Parathyroid adenoma (tissue), 2 donors: ENCODE results near the gene PAGR1.
"Not testable (repeated sequence)": the region's sequence is repeated elsewhere in the genome, so short reads cannot be mapped to it uniquely, and the experiment has no call there.

Source experiments
- H2AFZ ChIP-seq: fragments of 300-600 bp; sonication (generic); one replicate; pipeline ENCODE4 v1.7.0; 2017; ENCODE audit warnings: antibody characterized with exemption, mild to moderate bottlenecking
- H3K27ac ChIP-seq: fragments of 300-600 bp; sonication (generic); one replicate; pipeline ENCODE4 v1.7.0; 2017
- H3K27me3 ChIP-seq: fragments of 300-600 bp; sonication (generic); one replicate; pipeline ENCODE4 v1.7.0; 2017; ENCODE audit warnings: low read length; ENCODE audit not compliant: control insufficient read depth, insufficient read depth
- H3K36me3 ChIP-seq: fragments of 300-600 bp; sonication (generic); one replicate; pipeline ENCODE4 v1.7.0; 2017; ENCODE audit warnings: low read length; ENCODE audit not compliant: control insufficient read depth, insufficient read depth
- H3K4me1 ChIP-seq: fragments of 300-600 bp; sonication (generic); one replicate; pipeline ENCODE4 v1.7.0; 2017; ENCODE audit warnings: control low read depth
- H3K4me2 ChIP-seq: fragments of 300-600 bp; sonication (generic); one replicate; pipeline ENCODE4 v1.7.0; 2017; ENCODE audit warnings: low read length
- H3K4me3 ChIP-seq: fragments of 300-600 bp; sonication (generic); one replicate; pipeline ENCODE4 v1.7.0; 2017; ENCODE audit warnings: low read depth, low read length
- H3K79me2 ChIP-seq: fragments of 300-600 bp; sonication (generic); one replicate; pipeline ENCODE4 v1.7.0; 2017; ENCODE audit warnings: control low read depth
- H3K9ac ChIP-seq: fragments of 300-600 bp; sonication (generic); one replicate; pipeline ENCODE4 v1.7.0; 2017; ENCODE audit warnings: mild to moderate bottlenecking
- H3K9me3 ChIP-seq: fragments of 300-600 bp; sonication (generic); one replicate; pipeline ENCODE4 v1.7.0; 2017; ENCODE audit warnings: low read length; ENCODE audit not compliant: control insufficient read depth
- CTCF ChIP-seq: fragments of 300-600 bp; sonication (generic); IDR thresholded peaks from one replicate; pipeline ENCODE4 v1.7.0; 2017; ENCODE audit warnings: antibody characterized with exemption, mild to moderate bottlenecking
- donor health status: primary hyperparathyroidism.

Gene PAGR1

GRCh38 chr16:29789775-29790182 is 26.2 kb upstream of the PAGR1 start:
- no peak for TF ChIP-seq CTCF
- Histone ChIP-seq H3K9ac (peak overlapping the region; percentile 81), H3K4me3 (peak overlapping the region; percentile 72), H3K36me3 (no peaks in the 10 kb centered on the region), H3K27me3 (no peaks in the 10 kb centered on the region), H3K79me2 (peaks cover 39% of the 10 kb centered on the region), H2AFZ (peak overlapping the region; percentile 96), H3K4me1 (peaks cover 36% of the 10 kb centered on the region), H3K4me2 (peak overlapping the region; percentile 90), H3K27ac (peak overlapping the region; percentile 96), H3K9me3 (no peaks in the 10 kb centered on the region)

GRCh38 chr16:29790183-29790948 is 25.6 kb upstream of the PAGR1 start, which contains the start of gene KIF22:
TSS of gene KIF22 (plus strand) at chr16:29790751. CDS start at chr16:29790760, 9 bp downstream.
- H3K36me3 ChIP-seq = no peaks in the 10 kb centered on the region
- TF ChIP-seq CTCF = peak; percentile 88
- H3K4me2 ChIP-seq = peak within 1 kb of the TSS; percentile 90
- H3K9me3 ChIP-seq = no peaks in the 10 kb centered on the region
- peak within 1 kb of the TSS; percentile 96 for H2AFZ ChIP-seq
- peaks cover 30% of the 10 kb centered on the region for H3K4me1 ChIP-seq
- peak within 1 kb of the TSS; percentile 96 for H3K27ac ChIP-seq
- peak within 1 kb of the TSS; percentile 81 for H3K9ac ChIP-seq
- no peaks in the 10 kb centered on the region for H3K27me3 ChIP-seq
- peaks cover 44% of the 10 kb centered on the region for H3K79me2 ChIP-seq
- peak within 1 kb of the TSS; percentile 72 for H3K4me3 ChIP-seq

GRCh38 chr16:29790949-29791844 is 24.8 kb upstream of the PAGR1 start:
- peak overlapping the region; percentile 72 for H3K4me3 ChIP-seq
- peaks cover 30% of the 10 kb centered on the region for H3K4me1 ChIP-seq
- no peaks in the 10 kb centered on the region for H3K9me3 ChIP-seq
- H3K79me2 ChIP-seq = peaks cover 44% of the 10 kb centered on the region
- no peaks in the 10 kb centered on the region for H3K36me3 ChIP-seq
- peak overlapping the region; percentile 72 for H3K4me2 ChIP-seq
- H3K27me3 ChIP-seq = no peaks in the 10 kb centered on the region
- H2AFZ ChIP-seq = peak overlapping the region; percentile 96
- peak overlapping the region; percentile 25 for H3K9ac ChIP-seq
- TF ChIP-seq CTCF = no peak
- H3K27ac ChIP-seq = peak overlapping the region; percentile 96

GRCh38 chr16:29791845-29792807 is 23.8 kb upstream of the PAGR1 start:
- peak overlapping the region; percentile 72 for H3K4me3 ChIP-seq
- TF ChIP-seq CTCF = no peak

GRCh38 chr16:29793153-29793552 is 22.8 kb upstream of the PAGR1 start:
- H3K79me2 ChIP-seq = peaks cover 44% of the 10 kb centered on the region
- H2AFZ ChIP-seq, H3K9ac ChIP-seq, H3K4me3 ChIP-seq, H3K36me3 ChIP-seq, H3K27ac ChIP-seq, H3K4me2 ChIP-seq, H3K9me3 ChIP-seq, H3K27me3 ChIP-seq: not testable (repeated sequence)
- H3K4me1 ChIP-seq = peaks cover 24% of the 10 kb centered on the region

More at GRCh38 chr16:29791845-29792807, 23.8 kb upstream of the PAGR1 start:
- H3K27me3 ChIP-seq = no peaks in the 10 kb centered on the region
- H3K4me2 ChIP-seq = peak overlapping the region; percentile 72
- no peak overlapping the region for H3K27ac ChIP-seq
- H3K9me3 ChIP-seq = no peaks in the 10 kb centered on the region
- peaks cover 44% of the 10 kb centered on the region for H3K79me2 ChIP-seq
- no peak overlapping the region for H3K9ac ChIP-seq
- H2AFZ ChIP-seq = no peak overlapping the region
- no peaks in the 10 kb centered on the region for H3K36me3 ChIP-seq
- H3K4me1 ChIP-seq = peaks cover 30% of the 10 kb centered on the region
